WTC11 (cell line): ENCODE results near the gene PDZD11. TPM values are rescaled to one million over a fixed set of nuclear protein-coding genes. Genes with fewer than 3 reads are reported as not detected.

Experiments
- ATAC-seq: fragments of 200-7000 bp; cut with Tn5 transposase; 2 replicates; pipeline ENCODE4 v1.10.0; 2021; ENCODE audit warnings: mild to moderate bottlenecking, moderate library complexity
- CTCF ChIA-PET: fragments of 300-600 bp; sonication (Branson Sonifier 250); formaldehyde crosslinking; loops from one replicate; lab custom pipeline; 2021; ENCODE audit warnings: antibody characterized with exemption; lab: Charles Lee
- POLR2A ChIA-PET: fragments of 350-600 bp; sonication (Branson Sonifier 250); formaldehyde crosslinking; loops from one replicate; lab custom pipeline; 2021; ENCODE audit warnings: antibody characterized with exemption; lab: Charles Lee
- DNase-seq: peaks from one replicate; pipeline ENCODE4 v3.0.0; 2021; ENCODE audit warnings: low spot score
- H3K27ac Mint-ChIP-seq: 2 replicates; pipeline ENCODE4 v1.8.0; 2021; ENCODE audit warnings: mixed read lengths
- H3K27me3 Mint-ChIP-seq: 2 replicates; pipeline ENCODE4 v1.8.0; 2021; ENCODE audit warnings: low read depth, mild to moderate bottlenecking, moderate library complexity, mixed read lengths
- H3K36me3 Mint-ChIP-seq: 2 replicates; pipeline ENCODE4 v1.8.0; 2021; ENCODE audit warnings: mixed read lengths
- H3K4me1 Mint-ChIP-seq: 2 replicates; pipeline ENCODE4 v1.8.0; 2022; ENCODE audit warnings: mixed read lengths
- H3K4me3 Mint-ChIP-seq: 2 replicates; pipeline ENCODE4 v1.8.0; 2021; ENCODE audit warnings: mild to moderate bottlenecking, moderate library complexity, mixed read lengths
- H3K9me3 Mint-ChIP-seq: 2 replicates; pipeline ENCODE4 v1.8.0; 2021; ENCODE audit warnings: mixed read lengths
- ATF1 ChIP-seq: sonication (generic); formaldehyde crosslinking; IDR thresholded peaks from 2 replicates; pipeline ENCODE4 v1.8.1; 2023; ENCODE audit warnings: mild to moderate bottlenecking, moderate library complexity, missing genetic modification reagents
- FOXP1 ChIP-seq: sonication (generic); formaldehyde crosslinking; IDR thresholded peaks from 2 replicates; pipeline ENCODE4 v1.8.0; 2022; ENCODE audit warnings: missing genetic modification reagents, mild to moderate bottlenecking, moderate library complexity, borderline replicate concordance
- GRHL2 ChIP-seq: fragments of 250-450 bp; sonication (Bioruptor Pico); IDR thresholded peaks from 2 replicates; pipeline ENCODE4 v1.8.0; 2022; ENCODE audit warnings: mild to moderate bottlenecking, moderate library complexity; ENCODE audit not compliant: insufficient replicate concordance, severe bottlenecking
- JAZF1 ChIP-seq: fragments of 250-450 bp; sonication (Bioruptor Pico); IDR thresholded peaks from 2 replicates; pipeline ENCODE4 v1.9.0; 2021; ENCODE audit warnings: moderate library complexity, mild to moderate bottlenecking, inconsistent platforms
- JUN ChIP-seq: sonication (generic); formaldehyde crosslinking; IDR thresholded peaks from 2 replicates; pipeline ENCODE4 v1.8.0; 2023; ENCODE audit warnings: mild to moderate bottlenecking, missing genetic modification reagents
- KAT7 ChIP-seq: sonication (generic); formaldehyde crosslinking; IDR thresholded peaks from 2 replicates; pipeline ENCODE4 v1.8.1; 2023; ENCODE audit warnings: missing genetic modification reagents, mild to moderate bottlenecking, borderline replicate concordance
- NFATC4 ChIP-seq: fragments of 250-450 bp; sonication (Bioruptor Pico); IDR thresholded peaks from 2 replicates; pipeline ENCODE4 v1.9.0; 2021; ENCODE audit warnings: mild to moderate bottlenecking
- NFE2L1 ChIP-seq: sonication (generic); formaldehyde crosslinking; IDR thresholded peaks from 2 replicates; pipeline ENCODE4 v1.8.1; 2023; ENCODE audit warnings: missing genetic modification reagents
- NR3C1 ChIP-seq: sonication (generic); formaldehyde crosslinking; conservative IDR thresholded peaks from 2 replicates; pipeline ENCODE4 v1.8.1; 2023; ENCODE audit warnings: low read depth, mild to moderate bottlenecking, missing genetic modification reagents
- RELA ChIP-seq: sonication (generic); formaldehyde crosslinking; IDR thresholded peaks from 2 replicates; pipeline ENCODE4 v1.8.1; 2022; ENCODE audit warnings: missing genetic modification reagents, mild to moderate bottlenecking, borderline replicate concordance
- SMAD3 ChIP-seq: sonication (generic); formaldehyde crosslinking; IDR thresholded peaks from 2 replicates; pipeline ENCODE4 v1.8.0; 2022; ENCODE audit warnings: missing genetic modification reagents, mild to moderate bottlenecking, borderline replicate concordance
- SMAD4 ChIP-seq: sonication (generic); formaldehyde crosslinking; IDR thresholded peaks from 2 replicates; pipeline ENCODE4 v1.8.0; 2022; ENCODE audit warnings: mild to moderate bottlenecking, missing genetic modification reagents
- ZNF121 ChIP-seq: sonication (generic); formaldehyde crosslinking; IDR thresholded peaks from 2 replicates; pipeline ENCODE4 v1.8.0; 2023; ENCODE audit warnings: missing genetic modification reagents
- ZNF138 ChIP-seq: sonication (generic); formaldehyde crosslinking; conservative IDR thresholded peaks from 2 replicates; pipeline ENCODE4 v1.8.1; 2022; ENCODE audit warnings: mild to moderate bottlenecking, moderate library complexity, missing genetic modification reagents
- ZNF416 ChIP-seq: fragments of 250-450 bp; sonication (Bioruptor Pico); IDR thresholded peaks from 2 replicates; pipeline ENCODE4 v1.9.0; 2021; ENCODE audit warnings: mild to moderate bottlenecking, inconsistent platforms
- total RNA-seq: library from RNA; stranded (reverse); gene quantifications from 3 replicates; pipeline ENCODE4 v1.2.3, GENCODE V29; 2021
- TF ChIP-seq, protein P1 (sequence below): sonication (generic); formaldehyde crosslinking; IDR thresholded peaks from 2 replicates; pipeline ENCODE4 v1.8.1; 2022; ENCODE audit warnings: low read depth, mild to moderate bottlenecking, moderate library complexity, missing genetic modification reagents, borderline replicate concordance
- TF ChIP-seq, protein P2 (sequence below): fragments of 250-450 bp; sonication (Bioruptor Pico); IDR thresholded peaks from 2 replicates; pipeline ENCODE4 v1.9.0; 2021; ENCODE audit warnings: mild to moderate bottlenecking, borderline replicate concordance
- TF ChIP-seq, protein P3 (sequence below): sonication (generic); formaldehyde crosslinking; IDR thresholded peaks from 2 replicates; pipeline ENCODE4 v1.8.0; 2023; ENCODE audit warnings: missing genetic modification reagents
- TF ChIP-seq, protein P4 (sequence below): sonication (generic); formaldehyde crosslinking; IDR thresholded peaks from 2 replicates; pipeline ENCODE4 v1.8.1; 2023; ENCODE audit warnings: mild to moderate bottlenecking, moderate library complexity, missing genetic modification reagents
- TF ChIP-seq, protein P5 (sequence below): sonication (generic); formaldehyde crosslinking; IDR thresholded peaks from 2 replicates; pipeline ENCODE4 v1.8.1; 2023; ENCODE audit warnings: mild to moderate bottlenecking, missing genetic modification reagents, borderline replicate concordance
- TF ChIP-seq, protein P6 (sequence below): fragments of 250-450 bp; sonication (Bioruptor Pico); IDR thresholded peaks from 2 replicates; pipeline ENCODE4 v1.9.0; 2021; ENCODE audit warnings: mild to moderate bottlenecking
- TF ChIP-seq, protein P7 (sequence below): sonication (generic); formaldehyde crosslinking; IDR thresholded peaks from 2 replicates; pipeline ENCODE4 v1.8.1; 2022; ENCODE audit warnings: mild to moderate bottlenecking, moderate library complexity, missing genetic modification reagents

PDZD11 gene
- total RNA-seq, 1 experiment from 2014 or later: 27.8 TPM

DNA sequence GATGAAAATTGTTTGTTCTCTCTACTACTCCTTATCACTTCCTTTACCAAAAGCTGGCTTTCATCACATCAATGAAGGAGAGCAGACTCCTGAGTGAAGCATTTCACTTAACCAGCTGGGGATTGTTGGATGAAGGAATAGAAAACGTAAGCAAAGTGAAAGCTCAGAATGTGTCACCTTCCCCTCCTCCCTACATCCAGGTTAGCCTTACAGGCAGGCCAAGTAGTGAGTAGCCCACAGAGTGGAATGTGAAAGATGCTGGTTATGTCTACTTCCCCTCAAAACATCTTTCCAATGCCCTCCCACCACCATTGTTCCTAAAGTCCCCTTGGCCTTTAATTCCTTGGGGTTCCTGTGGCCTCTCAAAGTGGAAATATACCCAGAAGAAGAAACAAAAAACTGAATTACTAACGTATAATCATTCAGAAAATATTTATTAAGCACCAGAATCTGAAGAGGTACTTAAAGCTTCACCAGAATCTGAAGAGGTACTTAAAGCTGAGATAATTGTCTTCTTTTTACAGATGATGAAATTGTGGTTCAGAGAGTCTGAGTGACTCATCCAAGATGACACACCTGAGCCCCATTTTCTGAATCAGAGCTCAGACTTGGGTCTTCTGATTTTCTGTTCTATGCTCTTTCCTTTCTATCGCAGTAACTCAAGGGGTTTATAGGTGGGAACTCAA lies 36.2 kb downstream of the PDZD11 start:
- Mint-ChIP-seq H3K9me3 (no peaks in the 10 kb centered on the region; the same call in 1 of the 2 replicates), H3K27me3 (no peaks in the 10 kb centered on the region; the same call in 1 of the 2 replicates), H3K27ac (peak overlapping the region; percentile 54), H3K36me3 (no peaks in the 10 kb centered on the region), H3K4me3 (no peak overlapping the region), H3K4me1 (peaks cover 25% of the 10 kb centered on the region)
- ChIA-PET POLR2A (no interaction called here), CTCF (interaction anchor here (1.6 kb wide), 1 partner anchor 9 kb away, joined by 5 read pairs; no protein-coding TSS in a partner anchor)
- ATAC-seq: no peak
- no peak for DNase-seq
- TF ChIP-seq, protein P1, sequence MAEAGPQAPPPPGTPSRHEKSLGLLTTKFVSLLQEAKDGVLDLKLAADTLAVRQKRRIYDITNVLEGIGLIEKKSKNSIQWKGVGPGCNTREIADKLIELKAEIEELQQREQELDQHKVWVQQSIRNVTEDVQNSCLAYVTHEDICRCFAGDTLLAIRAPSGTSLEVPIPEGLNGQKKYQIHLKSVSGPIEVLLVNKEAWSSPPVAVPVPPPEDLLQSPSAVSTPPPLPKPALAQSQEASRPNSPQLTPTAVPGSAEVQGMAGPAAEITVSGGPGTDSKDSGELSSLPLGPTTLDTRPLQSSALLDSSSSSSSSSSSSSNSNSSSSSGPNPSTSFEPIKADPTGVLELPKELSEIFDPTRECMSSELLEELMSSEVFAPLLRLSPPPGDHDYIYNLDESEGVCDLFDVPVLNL (CRISPR knock-in tag): no peak
- TF ChIP-seq ZNF416 (CRISPR knock-in tag): no peak
- TF ChIP-seq, protein P2, sequence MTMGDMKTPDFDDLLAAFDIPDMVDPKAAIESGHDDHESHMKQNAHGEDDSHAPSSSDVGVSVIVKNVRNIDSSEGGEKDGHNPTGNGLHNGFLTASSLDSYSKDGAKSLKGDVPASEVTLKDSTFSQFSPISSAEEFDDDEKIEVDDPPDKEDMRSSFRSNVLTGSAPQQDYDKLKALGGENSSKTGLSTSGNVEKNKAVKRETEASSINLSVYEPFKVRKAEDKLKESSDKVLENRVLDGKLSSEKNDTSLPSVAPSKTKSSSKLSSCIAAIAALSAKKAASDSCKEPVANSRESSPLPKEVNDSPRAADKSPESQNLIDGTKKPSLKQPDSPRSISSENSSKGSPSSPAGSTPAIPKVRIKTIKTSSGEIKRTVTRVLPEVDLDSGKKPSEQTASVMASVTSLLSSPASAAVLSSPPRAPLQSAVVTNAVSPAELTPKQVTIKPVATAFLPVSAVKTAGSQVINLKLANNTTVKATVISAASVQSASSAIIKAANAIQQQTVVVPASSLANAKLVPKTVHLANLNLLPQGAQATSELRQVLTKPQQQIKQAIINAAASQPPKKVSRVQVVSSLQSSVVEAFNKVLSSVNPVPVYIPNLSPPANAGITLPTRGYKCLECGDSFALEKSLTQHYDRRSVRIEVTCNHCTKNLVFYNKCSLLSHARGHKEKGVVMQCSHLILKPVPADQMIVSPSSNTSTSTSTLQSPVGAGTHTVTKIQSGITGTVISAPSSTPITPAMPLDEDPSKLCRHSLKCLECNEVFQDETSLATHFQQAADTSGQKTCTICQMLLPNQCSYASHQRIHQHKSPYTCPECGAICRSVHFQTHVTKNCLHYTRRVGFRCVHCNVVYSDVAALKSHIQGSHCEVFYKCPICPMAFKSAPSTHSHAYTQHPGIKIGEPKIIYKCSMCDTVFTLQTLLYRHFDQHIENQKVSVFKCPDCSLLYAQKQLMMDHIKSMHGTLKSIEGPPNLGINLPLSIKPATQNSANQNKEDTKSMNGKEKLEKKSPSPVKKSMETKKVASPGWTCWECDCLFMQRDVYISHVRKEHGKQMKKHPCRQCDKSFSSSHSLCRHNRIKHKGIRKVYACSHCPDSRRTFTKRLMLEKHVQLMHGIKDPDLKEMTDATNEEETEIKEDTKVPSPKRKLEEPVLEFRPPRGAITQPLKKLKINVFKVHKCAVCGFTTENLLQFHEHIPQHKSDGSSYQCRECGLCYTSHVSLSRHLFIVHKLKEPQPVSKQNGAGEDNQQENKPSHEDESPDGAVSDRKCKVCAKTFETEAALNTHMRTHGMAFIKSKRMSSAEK: no peak
- TF ChIP-seq, protein P3, sequence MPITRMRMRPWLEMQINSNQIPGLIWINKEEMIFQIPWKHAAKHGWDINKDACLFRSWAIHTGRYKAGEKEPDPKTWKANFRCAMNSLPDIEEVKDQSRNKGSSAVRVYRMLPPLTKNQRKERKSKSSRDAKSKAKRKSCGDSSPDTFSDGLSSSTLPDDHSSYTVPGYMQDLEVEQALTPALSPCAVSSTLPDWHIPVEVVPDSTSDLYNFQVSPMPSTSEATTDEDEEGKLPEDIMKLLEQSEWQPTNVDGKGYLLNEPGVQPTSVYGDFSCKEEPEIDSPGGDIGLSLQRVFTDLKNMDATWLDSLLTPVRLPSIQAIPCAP (CRISPR knock-in tag): no peak
- no peak for TF ChIP-seq ZNF121 (CRISPR knock-in tag)
- no peak for TF ChIP-seq NFE2L1 (CRISPR knock-in tag)
- TF ChIP-seq RELA: no peak
- no peak for TF ChIP-seq ZNF138 (CRISPR knock-in tag)
- TF ChIP-seq, protein P4, sequence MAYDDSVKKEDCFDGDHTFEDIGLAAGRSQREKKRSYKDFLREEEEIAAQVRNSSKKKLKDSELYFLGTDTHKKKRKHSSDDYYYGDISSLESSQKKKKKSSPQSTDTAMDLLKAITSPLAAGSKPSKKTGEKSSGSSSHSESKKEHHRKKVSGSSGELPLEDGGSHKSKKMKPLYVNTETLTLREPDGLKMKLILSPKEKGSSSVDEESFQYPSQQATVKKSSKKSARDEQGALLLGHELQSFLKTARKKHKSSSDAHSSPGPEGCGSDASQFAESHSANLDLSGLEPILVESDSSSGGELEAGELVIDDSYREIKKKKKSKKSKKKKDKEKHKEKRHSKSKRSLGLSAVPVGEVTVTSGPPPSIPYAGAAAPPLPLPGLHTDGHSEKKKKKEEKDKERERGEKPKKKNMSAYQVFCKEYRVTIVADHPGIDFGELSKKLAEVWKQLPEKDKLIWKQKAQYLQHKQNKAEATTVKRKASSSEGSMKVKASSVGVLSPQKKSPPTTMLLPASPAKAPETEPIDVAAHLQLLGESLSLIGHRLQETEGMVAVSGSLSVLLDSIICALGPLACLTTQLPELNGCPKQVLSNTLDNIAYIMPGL (CRISPR knock-in tag): no peak
- no peak for TF ChIP-seq SMAD4 (CRISPR knock-in tag)
- no peak for TF ChIP-seq JAZF1 (CRISPR knock-in tag)
- no peak for TF ChIP-seq FOXP1 (CRISPR knock-in tag)

DNA sequence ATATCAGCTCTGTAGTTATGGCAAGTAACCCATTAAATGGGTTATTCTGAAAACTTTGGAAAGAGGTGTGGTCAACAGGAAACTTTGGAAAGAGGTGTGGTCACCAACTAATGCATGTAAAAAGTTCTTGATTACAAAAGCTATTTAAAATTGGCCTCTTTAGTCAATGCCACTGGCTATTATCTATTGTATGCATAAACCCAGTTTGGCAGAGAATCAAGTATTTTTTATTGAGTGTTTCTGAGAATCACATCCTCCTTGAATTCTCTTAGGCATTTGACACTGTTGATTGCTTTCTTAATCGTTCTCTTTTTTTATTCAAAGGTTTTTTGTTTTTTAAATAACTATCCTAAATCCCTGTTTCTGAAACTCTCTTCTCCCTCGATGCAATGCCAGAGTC lies 37.2 kb downstream of the PDZD11 start:
- Mint-ChIP-seq H3K27me3 (no peaks in the 10 kb centered on the region; the same call in 1 of the 2 replicates), H3K4me3 (no peak overlapping the region), H3K36me3 (no peaks in the 10 kb centered on the region), H3K27ac (no peak overlapping the region), H3K4me1 (peaks cover 25% of the 10 kb centered on the region), H3K9me3 (no peaks in the 10 kb centered on the region; the same call in 1 of the 2 replicates)
- ChIA-PET CTCF (interaction anchor here (1.6 kb wide), 1 partner anchor 10 kb away, joined by 5 read pairs; no protein-coding TSS in a partner anchor), POLR2A (no interaction called here)
- ATAC-seq: no peak
- no peak for DNase-seq
- TF ChIP-seq JUN (CRISPR knock-in tag) (no peak), ATF1 (CRISPR knock-in tag) (no peak), KAT7 (CRISPR knock-in tag) (no peak), GRHL2 (CRISPR knock-in tag) (no peak), NR3C1 (CRISPR knock-in tag) (no peak), NFATC4 (CRISPR knock-in tag) (no peak), ZNF138 (CRISPR knock-in tag) (no peak), SMAD3 (no peak)
- TF ChIP-seq, protein P5, sequence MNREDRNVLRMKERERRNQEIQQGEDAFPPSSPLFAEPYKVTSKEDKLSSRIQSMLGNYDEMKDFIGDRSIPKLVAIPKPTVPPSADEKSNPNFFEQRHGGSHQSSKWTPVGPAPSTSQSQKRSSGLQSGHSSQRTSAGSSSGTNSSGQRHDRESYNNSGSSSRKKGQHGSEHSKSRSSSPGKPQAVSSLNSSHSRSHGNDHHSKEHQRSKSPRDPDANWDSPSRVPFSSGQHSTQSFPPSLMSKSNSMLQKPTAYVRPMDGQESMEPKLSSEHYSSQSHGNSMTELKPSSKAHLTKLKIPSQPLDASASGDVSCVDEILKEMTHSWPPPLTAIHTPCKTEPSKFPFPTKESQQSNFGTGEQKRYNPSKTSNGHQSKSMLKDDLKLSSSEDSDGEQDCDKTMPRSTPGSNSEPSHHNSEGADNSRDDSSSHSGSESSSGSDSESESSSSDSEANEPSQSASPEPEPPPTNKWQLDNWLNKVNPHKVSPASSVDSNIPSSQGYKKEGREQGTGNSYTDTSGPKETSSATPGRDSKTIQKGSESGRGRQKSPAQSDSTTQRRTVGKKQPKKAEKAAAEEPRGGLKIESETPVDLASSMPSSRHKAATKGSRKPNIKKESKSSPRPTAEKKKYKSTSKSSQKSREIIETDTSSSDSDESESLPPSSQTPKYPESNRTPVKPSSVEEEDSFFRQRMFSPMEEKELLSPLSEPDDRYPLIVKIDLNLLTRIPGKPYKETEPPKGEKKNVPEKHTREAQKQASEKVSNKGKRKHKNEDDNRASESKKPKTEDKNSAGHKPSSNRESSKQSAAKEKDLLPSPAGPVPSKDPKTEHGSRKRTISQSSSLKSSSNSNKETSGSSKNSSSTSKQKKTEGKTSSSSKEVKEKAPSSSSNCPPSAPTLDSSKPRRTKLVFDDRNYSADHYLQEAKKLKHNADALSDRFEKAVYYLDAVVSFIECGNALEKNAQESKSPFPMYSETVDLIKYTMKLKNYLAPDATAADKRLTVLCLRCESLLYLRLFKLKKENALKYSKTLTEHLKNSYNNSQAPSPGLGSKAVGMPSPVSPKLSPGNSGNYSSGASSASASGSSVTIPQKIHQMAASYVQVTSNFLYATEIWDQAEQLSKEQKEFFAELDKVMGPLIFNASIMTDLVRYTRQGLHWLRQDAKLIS (CRISPR knock-in tag): no peak
- TF ChIP-seq, protein P6, sequence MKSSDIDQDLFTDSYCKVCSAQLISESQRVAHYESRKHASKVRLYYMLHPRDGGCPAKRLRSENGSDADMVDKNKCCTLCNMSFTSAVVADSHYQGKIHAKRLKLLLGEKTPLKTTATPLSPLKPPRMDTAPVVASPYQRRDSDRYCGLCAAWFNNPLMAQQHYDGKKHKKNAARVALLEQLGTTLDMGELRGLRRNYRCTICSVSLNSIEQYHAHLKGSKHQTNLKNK: no peak
- TF ChIP-seq, protein P7, sequence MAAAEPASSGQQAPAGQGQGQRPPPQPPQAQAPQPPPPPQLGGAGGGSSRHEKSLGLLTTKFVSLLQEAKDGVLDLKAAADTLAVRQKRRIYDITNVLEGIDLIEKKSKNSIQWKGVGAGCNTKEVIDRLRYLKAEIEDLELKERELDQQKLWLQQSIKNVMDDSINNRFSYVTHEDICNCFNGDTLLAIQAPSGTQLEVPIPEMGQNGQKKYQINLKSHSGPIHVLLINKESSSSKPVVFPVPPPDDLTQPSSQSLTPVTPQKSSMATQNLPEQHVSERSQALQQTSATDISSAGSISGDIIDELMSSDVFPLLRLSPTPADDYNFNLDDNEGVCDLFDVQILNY (CRISPR knock-in tag): no peak
